Fibroblast of villous mesenchyme (primary cell): ENCODE results near the gene LPO. TPM values are rescaled to one million over a fixed set of nuclear protein-coding genes. Genes with fewer than 3 reads are reported as not detected.

Source experiments
- DNase-seq: peaks from one replicate; pipeline ENCODE4 v3.0.0-alpha.2; 2010; ENCODE audit warnings: low read depth
- H3K4me3 ChIP-seq: 2 replicates; pipeline ENCODE4 v1.5.1; 2011; ENCODE audit warnings: low read depth, mild to moderate bottlenecking, low read length
- total RNA-seq: library from RNA; depleted of rRNA; stranded (reverse); fragments of >200 nt; gene quantifications from 2 replicates; pipeline ENCODE4 v1.2.3, GENCODE V29; 2012
- TF ChIP-seq, protein P1 (sequence below): IDR thresholded peaks from 2 replicates; pipeline ENCODE4 v1.5.1; 2012; ENCODE audit warnings: low read depth, mild to moderate bottlenecking, low read length; ENCODE audit not compliant: insufficient read depth

The LPO gene
- total RNA-seq, 1 donor = not detected

- TF ChIP-seq, protein P1, sequence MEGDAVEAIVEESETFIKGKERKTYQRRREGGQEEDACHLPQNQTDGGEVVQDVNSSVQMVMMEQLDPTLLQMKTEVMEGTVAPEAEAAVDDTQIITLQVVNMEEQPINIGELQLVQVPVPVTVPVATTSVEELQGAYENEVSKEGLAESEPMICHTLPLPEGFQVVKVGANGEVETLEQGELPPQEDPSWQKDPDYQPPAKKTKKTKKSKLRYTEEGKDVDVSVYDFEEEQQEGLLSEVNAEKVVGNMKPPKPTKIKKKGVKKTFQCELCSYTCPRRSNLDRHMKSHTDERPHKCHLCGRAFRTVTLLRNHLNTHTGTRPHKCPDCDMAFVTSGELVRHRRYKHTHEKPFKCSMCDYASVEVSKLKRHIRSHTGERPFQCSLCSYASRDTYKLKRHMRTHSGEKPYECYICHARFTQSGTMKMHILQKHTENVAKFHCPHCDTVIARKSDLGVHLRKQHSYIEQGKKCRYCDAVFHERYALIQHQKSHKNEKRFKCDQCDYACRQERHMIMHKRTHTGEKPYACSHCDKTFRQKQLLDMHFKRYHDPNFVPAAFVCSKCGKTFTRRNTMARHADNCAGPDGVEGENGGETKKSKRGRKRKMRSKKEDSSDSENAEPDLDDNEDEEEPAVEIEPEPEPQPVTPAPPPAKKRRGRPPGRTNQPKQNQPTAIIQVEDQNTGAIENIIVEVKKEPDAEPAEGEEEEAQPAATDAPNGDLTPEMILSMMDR = peak; percentile 5
- no peak overlapping the region for H3K4me3 ChIP-seq
- no peak for DNase-seq
These were observed 32.3 kb downstream of the LPO start for GRCh38 chr17:58270476-58271215.

- DNase-seq = no peak
- no peak overlapping the region for H3K4me3 ChIP-seq
- TF ChIP-seq, protein P1 = no peak
These were observed 33.0 kb downstream of the LPO start for GRCh38 chr17:58271216-58271931.

GRCh38 chr17:58272367-58273280 is 34.2 kb downstream of the LPO start:
- H3K4me3 ChIP-seq = no peak overlapping the region
- TF ChIP-seq, protein P1 = no peak
- DNase-seq = no peak

DNA sequence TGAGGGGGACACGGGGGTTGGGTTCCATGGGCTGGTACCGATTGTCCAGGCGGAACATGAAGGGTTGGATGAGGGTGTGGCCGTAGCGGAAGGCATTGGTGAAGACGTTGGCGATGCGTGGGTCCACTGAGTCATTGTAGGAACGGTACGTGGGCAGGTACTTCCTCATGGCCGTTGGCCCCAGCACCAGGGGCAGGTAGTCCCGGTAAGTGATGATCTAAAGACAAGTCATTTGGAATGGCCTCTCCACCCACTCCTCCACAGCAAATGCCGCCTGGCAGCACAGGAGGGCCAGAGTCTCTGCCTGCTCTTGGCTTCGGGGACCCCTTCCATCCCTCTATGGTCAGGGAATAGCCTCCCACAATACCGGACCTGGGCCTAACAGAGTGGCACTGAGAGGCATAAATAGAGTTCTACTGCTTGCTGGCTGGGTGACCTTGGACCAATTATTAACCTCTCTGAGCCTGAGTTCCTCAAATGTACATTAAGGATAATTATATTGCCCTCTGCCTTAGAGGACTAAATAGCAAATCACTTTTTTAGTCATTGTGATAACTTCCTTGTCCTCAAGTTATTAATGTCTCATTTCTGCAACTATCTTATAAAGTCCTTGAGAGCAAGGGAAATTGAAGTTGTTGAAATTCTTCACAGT is 35.2 kb downstream of the LPO start:
- TF ChIP-seq, protein P1 = no peak
- no peak for DNase-seq
- H3K4me3 ChIP-seq = no peak overlapping the region

GRCh38 chr17:58275417-58275816 is 37.0 kb downstream of the LPO start:
- no peak for DNase-seq
- TF ChIP-seq, protein P1 = no peak
- no peak overlapping the region for H3K4me3 ChIP-seq

DNA sequence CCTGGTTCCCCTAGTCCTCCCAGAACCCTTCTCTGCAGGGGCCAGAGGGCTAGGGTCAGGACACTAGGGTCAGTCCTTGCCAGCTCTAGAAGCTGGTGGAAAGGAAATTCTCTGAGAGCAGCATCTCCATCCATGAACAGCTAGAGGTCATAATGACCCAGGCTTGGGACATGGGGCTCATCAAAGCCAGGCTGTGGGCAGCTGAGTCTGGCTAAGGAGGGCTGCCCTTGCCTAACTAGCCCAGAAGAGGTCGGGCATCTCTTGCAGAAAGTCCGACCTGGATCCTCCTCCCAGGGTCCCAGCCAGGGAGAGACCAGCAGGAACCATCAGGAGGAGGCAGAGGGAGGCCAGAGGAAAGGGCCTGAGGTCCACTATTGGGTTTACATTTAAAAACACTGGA is 38.0 kb downstream of the LPO start:
- DNase-seq = no peak
- TF ChIP-seq, protein P1 = no peak
- no peak overlapping the region for H3K4me3 ChIP-seq
